Stimulated activated CD4-positive, alpha-beta T cell treated with anti-CD3 and anti-CD28 coated beads, TNF-alpha, amount 100 ng/mL, for 4 hours (primary cell): Measurements from ENCODE around the gene LAMB1.

Experiments
- DNase-seq, 3 experiments: peaks; one replicate each; pipeline ENCODE4 v3.0.0-alpha.2; 2020; ENCODE audit warnings: low read depth in 3 of 3

LAMB1 gene

DNA sequence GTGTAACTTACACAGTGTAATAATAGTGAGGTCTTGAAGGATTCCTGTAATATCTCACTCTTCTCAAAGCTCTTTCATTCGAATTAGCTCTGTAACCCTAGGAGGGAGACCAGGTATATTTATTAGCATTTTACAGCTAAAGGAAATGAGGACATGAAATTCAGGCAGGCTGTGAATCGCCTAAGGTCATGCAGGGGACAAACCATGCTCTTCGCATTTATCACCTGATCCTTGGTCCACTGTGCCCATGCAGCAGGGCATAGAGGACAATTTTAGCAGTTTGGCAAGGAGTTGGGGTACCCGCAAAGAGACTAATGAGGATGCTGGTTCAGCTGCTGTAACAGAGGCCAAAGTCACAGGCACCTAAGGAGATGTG is 14.8 kb upstream of the LAMB1 start:
- DNase-seq: no peak

DNA sequence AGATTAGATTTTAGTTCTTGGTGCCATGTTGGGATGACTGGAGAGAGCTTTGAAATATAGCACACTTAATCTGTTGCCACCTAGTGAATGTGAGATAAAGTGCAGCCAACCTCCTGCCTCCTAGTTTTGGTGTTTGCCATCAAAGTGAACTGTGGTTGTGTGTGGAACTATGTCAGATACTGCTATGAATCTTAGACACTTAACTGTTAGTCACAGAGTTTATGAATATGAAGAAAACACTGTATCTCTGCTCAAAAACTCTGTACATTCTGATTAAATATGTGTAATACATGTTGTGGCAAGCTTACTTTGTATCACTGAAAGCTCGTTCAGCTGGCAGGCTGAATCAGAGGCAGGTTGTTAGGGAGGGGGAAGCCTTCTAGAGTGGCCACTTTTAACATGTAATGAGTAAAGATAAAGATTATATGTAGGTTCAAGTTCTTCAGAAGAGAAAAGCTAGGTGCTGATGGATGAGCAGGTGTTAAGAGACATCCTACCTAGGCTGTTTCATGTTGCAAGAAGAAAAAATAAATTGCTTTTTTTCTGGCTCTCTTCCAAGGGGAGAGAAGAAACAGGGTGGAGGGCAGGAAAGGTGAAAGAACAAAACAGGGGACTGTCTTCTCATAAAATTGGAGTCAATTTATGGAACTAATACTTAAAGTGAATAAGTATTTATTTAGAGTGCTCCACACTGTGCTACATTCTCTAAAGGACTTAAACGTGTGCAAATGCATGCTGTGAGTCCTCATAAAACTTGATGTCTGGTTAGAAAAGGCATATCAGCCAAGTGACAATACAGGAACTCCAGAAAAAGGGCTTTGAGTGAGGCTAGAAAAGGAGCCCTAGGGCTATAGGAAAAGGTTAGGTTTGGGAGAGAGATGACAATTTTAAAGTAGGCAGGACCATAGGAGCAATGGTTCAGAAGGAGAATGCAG is 14.1 kb upstream of the LAMB1 start:
- no peak for DNase-seq

DNA sequence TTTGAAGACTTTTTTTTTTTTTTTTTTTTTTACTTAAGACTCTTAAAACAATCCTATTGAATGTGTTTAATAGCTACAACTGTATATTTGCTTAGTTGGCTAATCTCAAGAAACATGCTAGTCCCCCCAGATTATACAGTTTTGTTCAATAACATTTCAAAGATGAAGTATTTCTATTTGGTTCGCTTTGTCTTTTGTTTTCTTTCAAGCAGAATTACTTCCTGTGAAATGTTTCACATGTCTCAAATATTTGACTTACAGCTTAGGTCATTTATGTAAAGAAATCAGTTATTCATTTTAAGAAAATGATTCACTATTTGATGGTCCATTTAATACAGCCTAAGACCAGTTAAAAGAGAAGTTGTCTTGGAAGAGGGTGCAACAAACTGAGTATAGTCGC is 12.8 kb upstream of the LAMB1 start:
- no peak for DNase-seq

DNA sequence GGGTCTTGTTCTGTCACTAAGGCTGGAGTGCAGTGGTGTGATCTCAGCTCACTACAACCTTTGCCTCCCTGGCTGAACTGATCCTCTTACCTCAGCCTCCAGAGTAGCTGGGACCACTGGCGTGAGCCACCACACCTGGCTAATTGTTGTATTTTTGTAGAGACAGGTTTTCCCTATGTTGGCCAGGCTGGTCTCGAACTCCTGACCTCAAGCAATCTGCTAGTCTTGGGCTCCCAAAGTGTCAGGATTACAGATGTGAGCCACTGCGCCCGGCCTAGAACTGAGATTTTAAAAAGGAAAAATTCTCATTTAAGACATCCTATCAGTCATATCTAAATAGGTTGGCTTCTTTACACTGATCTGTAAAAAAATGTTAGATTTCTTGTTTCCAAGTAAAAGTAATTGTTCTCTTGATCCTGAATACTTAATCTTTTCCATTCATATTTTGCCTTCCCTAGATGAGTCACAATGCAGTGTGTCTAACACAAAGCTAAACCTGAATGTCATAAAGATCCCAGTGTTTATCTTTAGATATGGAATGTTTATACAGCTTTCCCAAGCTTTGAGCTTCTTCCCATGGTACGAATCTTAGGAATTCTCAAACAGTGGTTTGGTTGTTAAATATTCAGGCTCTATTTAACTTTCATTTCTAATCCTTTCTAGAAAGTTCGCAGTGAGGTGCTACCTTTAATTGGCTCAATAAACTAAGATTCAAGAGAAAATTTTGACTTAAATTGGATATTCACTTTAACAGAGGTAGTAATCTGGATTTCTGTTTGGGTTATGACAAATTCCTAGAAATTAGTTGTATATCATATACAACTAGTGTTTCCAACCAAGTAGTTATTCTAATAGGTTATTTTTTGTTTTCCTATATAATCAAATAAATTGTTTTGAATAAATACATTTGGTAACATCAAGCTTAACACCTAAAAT is 12.1 kb upstream of the LAMB1 start:
- no peak for DNase-seq

DNA sequence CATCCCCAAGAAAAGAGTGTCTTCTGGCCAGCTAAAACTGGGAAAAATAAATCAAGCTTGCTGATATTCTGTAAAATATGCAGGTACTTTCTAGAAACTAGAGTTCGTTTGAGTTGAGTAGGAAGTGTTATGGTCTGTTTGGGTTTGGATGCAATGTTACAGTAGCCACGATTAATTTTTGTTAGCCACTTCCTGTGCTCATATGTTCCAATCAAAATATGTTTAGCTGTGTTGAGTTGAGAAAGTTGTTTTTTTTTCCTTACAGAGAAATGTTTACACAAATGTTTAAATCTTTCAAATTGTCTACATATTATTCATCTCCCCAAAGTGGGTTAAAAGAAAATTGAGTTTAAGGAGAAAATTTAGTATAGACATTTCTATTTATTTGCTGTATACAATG is 11.3 kb upstream of the LAMB1 start:
- DNase-seq: no peak

DNA sequence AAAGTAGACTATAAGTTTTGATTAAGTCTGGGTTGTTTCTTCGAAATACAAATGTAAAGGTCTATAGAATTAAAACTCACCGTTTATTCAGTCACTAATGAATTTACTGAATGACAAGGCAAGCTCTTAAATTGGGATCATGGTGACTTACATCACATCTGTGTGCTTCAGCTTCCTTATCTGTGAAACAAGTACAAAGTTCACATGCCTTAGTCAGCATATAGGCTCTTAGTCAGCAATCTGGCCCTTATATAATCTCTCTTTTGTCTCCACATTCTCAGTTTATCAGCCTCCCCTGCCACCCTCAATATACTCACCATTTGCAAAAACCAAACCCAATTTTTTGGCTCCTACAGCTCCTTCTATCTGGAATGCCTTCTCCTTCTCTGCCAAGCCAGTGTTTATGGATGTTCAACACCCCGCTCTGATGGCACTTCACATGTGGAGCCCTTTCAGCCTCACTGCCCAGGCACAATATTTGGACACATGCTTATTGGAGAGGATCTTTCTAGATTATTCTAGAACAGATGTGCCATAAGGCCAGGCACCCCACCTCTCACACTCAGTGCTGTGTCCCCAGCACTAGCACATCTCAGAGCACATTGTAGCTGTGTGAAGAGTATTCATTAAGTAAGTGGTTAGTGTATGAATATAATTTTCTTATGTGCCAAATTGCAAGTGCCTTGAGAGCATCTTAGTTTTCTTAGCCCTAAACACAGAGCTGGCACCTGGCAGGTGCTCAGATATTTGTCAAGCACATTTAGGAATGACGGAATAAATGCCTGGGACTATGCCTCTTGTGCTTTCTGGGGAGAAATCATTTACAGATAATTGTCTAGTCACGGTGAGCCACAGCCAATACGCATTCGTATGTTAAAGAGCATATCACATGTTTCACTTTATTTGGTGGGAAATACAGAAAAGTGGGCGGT is 9.8 kb upstream of the LAMB1 start:
- DNase-seq: no peak

DNA sequence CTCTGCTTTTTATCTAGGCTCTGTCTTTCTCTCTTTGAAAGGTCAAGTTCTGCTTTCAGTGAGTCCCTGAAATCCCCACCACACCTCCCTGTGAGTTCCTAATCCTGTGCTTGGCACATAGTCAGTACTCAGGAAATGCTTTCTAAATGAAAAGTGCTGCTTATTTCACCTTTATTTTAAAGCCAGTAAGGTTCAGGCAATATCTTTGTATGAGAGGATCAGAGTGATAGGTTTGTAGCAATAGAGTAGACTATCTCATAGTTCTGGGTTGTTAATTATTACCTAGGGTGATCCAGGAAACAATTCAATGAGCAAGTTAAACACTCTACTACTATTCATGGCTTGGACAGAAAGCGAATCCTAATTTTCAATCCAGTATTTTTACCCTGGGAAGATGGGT is 7.4 kb upstream of the LAMB1 start:
- no peak for DNase-seq

DNA sequence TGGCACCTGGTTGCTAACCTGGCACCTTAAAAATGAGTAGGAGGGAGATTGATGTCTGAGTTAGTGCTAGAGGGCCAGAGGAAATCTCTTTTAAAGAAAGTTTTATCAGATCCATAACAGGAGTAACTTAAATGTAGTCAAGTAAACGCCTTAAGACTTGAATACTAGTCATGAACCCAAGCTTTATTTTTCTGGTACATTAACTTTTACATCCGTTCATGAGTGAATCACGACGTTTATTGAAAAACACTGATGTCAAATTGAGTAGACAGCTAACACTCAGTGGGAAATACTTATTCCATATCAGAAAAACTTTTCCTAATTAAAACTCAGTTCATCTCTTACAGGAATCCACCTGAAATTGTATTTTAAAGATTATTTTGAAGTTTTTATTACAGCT is 6.9 kb upstream of the LAMB1 start:
- no peak for DNase-seq

DNA sequence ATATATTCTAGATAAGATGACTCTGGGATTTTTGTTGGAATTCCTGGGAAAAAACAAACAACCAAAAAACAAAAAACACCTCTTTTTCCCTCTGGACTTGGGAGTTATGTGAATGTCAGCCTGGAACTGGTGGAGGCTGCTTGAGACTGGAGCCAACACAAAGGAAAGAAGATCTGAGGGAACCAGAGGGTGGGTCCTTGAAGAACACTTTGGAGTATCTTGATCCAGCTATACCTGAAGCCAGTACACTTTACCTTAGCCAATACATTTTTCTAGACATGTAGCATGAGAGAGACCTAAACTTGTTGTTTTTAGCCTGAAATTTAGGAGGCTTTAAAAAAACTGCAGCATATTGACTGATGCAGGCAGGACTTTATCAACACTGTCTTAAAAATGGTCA is 5.9 kb upstream of the LAMB1 start:
- DNase-seq: no peak

DNA sequence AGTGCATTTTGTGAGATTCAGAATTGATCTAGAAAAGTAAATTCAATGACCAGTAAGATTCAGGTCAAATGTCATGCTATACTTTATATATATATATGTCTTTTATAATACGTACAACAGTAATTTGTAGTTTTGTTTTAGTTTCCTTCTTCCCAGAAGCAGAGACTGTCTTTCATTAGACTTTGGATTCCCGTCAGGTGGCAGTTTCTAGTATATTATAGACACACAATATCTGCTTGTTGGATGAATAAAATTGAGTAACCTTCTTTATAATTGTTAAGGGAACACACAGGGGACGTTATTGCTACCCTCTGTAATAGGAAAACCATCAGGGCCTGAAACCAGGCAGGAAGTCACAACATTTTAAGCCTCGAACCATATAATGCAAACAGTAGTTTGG is 5.3 kb upstream of the LAMB1 start:
- no peak for DNase-seq

DNA sequence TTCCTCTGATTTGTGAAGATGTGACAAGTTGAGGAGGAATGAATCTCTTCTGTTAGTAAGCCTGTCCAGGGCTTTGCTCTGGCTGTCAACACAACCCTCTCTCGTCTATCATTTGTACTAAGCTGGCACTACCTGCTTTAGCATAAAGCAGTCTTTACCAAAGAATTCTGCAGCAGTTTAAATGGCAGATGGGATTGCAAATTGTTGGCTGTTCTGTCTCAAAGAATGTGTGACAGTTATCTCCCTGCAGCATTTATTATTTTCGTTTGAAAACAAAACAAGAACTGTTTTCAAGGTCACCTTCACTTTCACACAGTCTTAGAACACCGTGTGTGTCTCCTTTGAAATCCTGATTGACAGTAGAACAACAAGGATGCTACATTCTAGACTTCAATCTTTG is 4.8 kb upstream of the LAMB1 start:
- no peak for DNase-seq

DNA sequence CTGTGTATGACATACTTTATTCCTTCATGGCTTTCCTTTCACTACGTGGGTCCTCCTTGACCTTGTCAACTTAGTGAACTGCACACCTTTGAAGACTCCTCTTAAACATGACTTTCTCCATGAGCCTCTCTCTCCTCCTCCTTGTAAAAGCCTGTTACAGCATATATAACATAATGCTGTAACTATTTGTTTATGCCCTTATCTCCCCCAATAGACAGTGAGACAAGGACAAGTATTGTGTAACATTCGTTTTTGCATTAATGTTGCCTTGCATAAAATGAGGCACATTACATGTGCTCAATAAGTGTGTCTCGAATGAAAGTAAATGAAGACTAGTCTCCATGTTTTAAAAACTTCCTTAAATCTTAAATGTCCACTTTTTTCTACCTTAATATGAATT is 4.3 kb upstream of the LAMB1 start:
- no peak for DNase-seq

DNA sequence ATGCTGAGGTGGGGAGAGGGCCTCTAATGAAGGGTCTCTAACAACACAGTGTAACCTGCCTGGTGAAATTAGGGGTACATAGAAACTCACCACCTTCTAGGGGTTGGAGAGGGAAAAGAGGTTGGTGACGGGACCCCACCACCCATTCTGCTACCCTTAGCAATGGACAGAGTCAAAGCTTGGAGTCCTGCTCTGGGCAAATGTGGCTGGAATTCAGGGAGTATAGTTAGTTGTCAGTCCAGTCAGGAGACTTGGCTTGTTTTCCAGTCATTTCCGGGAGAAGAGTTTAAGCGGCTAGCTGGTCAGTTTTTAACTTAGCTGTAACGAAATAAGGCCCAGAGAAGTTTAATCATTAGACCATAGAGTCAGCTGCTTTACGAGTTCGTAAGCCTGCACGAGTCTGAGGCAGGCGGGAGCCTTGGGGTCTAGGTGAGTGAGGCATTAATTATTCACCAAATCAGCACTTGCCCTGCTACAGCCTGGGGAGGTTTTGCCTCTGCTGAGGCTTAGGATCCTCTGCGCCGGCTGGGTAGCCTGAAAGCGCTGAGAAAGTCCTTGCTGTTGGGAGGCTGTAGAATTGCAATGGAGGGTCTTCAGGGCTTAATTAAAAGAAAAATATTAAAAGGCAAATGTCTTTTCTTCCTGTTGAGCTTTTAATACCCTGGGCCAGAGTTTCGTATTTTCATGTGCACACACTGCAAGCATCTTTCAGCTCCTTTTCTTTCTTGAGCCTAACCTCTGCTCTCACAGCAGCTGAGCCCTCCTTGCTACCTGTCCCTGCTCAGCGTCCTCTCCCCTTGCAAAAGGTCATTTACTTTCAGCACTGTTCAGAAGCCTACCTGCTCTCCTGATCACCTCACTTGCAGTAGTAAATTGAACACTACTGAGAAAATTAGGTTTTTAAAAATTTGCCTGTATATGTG is 1.5 kb upstream of the LAMB1 start:
- no peak for DNase-seq

DNA sequence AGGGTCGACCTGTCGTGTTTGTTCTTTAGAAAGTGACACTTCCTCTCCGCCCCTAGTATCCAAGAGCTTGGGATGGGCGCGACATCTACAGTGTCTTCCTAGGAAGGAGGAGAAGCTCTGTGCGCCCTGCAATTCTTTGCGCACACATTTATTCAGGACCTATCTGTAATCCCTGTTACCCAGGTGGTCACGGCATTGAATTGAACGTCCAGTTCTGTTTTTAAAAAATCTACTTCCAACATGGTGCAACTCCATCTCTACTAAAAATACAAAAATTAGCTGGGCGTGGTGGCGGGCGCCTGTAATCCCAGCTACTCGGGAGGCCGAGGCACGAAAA is 606 bp upstream of the LAMB1 start:
- DNase-seq: no peak

DNA sequence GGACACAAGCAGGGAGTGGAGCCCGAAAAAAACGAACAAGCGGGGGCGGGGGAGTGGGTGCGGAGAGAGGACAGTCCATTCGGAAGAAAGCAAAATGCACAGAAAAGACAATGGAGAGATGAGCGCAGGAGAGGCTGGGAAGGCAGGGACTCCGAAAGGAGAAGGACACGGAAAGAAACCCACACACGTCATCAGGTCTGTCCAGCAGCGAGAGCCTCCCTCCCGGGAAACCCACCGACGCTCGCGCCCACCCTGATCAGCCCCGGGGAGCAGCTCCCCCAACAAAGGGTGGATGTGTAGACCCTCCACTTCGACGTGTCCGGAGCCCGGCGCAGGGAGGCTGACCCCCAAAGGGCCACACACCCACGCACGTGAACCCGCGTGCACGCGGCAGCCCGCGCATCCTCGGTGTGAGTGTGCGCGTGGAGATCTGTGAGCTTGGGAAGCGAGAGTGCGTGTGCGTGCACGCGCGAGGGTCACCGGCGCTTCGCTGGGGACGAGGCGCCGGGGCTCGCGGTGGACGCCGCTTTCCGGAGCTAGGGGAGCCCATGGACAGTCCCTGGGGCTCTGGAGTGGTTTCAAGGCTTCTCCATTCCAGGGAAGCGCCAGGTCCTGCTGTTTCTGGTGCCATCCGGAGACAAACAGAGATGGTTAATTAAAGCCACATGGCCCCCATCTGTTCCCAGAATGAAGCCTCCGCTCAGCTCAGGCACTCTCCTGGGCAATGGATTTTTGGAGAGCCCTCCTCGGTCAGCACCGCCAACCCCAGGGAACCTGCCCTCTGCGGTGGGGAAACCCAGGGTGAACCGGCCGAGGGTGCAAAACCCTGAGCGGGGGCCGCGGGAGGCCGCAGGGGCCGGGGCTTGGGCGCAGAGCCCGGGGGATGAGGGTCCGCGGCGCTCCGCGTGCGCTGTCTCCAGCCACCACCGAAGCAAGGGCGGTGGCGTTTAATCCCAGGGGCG is 916 bp downstream of the LAMB1 start:
- DNase-seq: no peak

DNA sequence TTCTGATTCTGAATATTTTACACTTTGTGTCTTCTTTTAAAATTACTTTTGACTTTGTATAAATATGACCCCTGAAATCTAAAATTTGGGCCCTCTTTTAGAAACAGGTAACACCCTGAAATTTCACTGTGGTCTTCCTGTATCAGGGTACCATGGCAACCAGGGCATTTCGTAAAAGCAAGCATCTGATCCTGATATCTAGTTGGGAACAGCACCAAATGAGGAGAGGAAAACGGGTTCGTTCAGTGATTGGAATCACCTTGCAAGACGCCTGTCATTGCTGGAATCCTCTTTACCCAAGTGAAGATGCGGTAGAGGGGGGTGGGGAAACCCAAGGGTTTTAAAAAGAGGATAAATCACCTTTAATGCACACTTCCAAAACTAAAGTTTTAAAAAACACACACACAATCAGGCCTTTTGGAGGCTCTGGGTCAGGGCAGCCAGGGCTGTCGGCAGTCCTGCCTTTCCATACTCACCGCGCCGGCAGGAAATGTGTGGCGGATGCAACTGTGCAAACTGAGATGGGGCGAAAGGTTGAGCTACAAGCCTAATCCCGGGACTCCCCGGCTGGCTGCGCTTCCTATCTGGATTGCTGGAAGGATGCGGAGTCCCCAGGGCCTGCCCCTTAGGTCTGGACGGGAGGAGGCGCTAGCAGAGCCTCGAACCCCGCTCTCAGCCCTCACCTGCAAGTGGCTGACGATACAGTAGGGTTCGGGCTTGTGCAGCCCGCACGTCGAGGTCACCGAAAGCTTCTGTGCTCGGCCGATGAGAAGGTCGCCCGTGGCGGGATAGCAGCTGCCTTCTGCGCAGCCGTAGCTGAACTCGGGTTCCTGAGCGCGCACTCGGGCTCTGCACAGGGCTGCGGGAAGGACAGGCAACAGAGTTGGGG is 1.8 kb downstream of the LAMB1 start:
- DNase-seq: no peak

DNA sequence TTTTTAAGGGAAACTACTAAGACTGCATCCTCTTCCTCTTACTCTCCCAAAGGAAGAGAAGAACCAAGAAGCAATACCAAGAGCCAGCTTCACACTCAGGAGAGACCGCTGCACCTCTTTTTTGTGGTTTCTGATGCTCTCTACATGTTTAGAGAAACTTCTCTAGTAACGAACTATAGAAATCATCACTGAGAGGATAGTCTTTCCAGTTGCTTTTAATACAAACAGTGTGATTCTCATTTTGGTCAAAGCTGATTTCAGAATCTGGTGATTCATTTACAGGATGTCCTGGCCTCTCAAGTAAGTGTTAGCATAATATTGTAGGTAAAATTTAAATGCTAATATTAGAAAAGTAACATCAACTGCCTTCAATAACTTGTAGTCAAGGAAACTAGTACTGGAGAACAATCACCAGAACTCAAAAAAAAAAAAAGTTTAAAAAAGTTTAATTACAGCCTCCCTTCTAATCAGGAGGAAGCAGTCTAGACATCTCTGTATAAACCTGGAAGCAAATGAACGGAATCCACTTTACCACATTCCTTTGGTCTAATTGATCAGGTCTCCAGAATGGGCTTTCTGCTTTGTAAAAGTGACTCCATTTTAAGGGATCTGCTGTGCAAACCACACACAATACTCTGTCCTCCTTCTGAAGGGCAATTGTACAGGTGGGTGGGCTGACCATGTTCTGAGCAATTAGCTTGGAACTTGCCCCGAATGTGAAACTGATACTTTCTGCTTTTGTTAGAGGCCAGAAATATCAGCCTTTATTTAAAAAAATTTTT is 3.0 kb downstream of the LAMB1 start:
- no peak for DNase-seq
